ENCODE results near the gene PODXL2.
"Not testable (repeated sequence)": the region's sequence is repeated elsewhere in the genome, so short reads cannot be mapped to it uniquely, and the experiment has no call there.

Gene PODXL2

GRCh38 chr3:127604546-127605165 lies 24.3 kb upstream of the PODXL2 start:
- no peak for DNase-seq

GRCh38 chr3:127605547-127605946 lies 23.4 kb upstream of the PODXL2 start:
- not testable (repeated sequence) for DNase-seq

GRCh38 chr3:127606086-127606805 lies 22.7 kb upstream of the PODXL2 start:
- DNase-seq: no peak

- no peak for DNase-seq
Measured at GRCh38 chr3:127606981-127607595, 21.9 kb upstream of the PODXL2 start.

- no peak for DNase-seq
Measured at GRCh38 chr3:127607675-127608361, 21.2 kb upstream of the PODXL2 start.

- peak in 1 of 56 donors; percentile 13 for DNase-seq
Measured at GRCh38 chr3:127608362-127608718, 20.6 kb upstream of the PODXL2 start.

- DNase-seq: no peak
Measured at GRCh38 chr3:127610105-127610504, 18.9 kb upstream of the PODXL2 start.

DNA sequence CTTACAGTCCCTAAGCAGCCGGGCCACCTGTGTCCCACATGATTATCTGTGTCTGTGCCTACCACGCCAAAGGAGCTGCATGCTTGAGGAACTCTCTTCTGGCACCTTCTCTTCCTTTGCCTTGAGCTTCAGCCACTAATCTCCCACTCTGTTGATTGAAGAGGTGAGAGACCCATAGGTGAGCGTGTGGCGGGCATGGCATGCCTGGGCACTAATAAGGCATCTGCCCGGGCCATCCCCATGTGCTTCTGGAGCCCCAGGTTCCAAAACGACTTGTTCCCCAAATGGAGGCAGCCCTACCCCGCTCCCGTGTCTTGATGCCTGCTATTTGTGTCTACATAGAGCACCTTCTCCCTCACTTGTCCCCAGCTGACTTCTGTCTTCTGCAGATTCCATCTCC lies 17.7 kb upstream of the PODXL2 start:
- DNase-seq: no peak

- DNase-seq: no peak
Measured at GRCh38 chr3:127612966-127613365, 16.0 kb upstream of the PODXL2 start.

DNA sequence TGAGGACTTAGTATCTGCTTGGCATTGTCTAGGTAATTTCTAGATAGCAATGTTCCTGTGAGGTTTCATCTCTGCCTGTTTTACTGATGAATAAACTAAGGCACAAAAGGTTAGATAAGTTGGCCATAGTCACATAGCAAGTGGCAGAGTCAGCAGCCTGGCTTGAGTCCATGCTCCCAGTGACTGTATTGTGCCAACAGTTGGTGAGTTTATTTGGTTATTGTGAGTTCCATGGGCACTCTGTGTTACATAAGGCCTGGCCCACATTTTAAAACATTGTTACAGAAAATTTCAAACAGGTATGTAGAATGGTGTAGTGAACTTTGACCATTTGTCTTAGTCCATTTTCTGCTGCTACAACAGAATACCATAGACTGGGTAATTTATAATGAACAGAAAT lies 15.6 kb upstream of the PODXL2 start:
- DNase-seq: no peak

DNA sequence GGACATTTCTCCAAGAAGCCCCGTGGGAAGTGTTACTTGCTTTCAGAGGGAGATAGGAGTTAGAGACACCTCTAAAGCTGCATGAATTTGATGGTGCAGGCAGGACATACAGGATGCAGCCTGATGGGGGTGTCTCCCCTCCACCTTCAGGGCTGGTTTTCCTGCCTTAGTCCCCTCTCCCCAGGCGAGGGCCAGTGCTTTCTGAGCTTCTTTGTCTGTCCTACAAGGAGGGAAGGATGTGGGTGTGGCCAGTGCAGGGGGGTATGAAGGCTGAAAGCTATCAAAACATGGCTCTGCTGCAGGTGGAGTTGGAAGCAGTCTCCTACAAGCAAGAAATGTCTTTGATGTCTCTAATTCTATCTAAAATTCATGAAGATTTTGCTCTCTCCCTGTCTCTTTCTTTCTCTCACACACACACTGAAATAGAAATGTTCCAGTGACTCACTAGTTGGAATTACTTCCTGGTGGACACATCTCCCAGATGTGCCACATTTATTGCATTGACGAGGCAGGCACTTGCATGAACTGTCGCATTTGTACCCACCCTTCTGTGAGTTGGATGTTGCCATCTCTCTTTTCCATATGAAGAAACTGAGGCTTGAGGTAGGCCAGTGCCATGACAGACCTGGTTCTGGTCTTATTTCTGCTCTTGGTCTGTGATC lies 13.9 kb upstream of the PODXL2 start:
- no peak for DNase-seq

DNA sequence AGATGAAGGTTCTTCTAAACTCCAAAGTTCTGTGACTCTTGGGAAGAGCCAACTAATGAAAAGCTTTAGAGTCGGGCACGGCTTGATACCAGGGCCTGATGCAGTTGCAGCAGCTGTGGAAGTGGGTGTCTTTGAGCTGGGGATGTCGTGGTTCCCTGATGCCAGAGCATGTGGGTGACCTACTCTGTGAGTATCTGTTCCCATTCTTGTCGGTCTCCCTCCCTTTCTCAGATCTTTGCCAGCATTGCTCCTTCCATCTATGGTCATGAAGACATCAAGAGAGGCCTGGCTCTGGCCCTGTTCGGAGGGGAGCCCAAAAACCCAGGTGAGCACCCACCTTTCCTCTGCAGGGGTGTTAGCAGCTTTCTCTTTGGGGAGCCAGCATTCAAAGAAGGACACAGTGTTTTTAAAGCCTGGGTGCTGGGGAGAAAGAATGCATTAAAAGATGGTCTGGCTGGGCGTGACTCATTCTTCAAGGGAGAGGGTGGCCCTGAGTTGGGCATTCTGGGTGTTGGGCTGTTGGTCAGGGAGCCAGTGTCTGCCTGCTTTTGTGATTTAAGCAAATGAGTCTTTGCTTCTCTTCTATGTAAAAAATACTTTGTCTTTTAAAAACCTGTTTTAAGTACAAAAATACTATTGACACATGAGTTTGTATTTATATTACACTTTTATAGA lies 13.2 kb upstream of the PODXL2 start:
- DNase-seq: no peak

DNA sequence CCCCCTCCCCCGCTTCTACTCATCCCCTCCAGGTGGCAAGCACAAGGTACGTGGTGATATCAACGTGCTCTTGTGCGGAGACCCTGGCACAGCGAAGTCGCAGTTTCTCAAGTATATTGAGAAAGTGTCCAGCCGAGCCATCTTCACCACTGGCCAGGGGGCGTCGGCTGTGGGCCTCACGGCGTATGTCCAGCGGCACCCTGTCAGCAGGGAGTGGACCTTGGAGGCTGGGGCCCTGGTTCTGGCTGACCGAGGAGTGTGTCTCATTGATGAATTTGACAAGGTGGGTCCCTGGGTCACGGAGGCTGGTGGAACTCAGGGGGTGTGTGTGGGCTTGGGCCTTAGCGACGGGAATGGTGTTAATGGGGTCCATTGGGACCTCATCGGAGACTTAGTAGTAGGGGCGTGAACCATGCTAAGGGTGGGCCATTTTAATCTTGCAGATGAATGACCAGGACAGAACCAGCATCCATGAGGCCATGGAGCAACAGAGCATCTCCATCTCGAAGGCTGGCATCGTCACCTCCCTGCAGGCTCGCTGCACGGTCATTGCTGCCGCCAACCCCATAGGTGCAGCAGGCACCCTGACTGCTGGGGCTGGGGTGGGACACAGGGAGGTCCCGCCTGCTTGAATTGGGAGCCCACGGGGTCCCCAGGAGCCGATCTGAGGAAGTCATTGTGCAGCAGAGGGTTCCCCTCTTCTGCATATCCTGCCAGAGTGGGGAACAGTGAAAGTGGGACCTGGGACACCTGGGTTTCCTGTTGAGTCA lies 12.0 kb upstream of the PODXL2 start:
- no peak for DNase-seq

DNA sequence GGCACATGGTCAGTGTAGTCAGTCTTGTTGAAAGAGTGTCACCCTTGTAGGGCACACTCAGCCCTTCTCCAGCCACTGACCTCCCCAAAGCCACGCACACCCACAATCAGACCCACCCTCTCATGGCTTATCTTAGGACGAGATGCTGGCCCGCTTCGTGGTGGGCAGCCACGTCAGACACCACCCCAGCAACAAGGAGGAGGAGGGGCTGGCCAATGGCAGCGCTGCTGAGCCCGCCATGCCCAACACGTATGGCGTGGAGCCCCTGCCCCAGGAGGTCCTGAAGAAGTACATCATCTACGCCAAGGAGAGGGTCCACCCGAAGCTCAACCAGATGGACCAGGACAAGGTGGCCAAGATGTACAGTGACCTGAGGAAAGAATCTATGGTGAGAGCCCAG lies 10.1 kb upstream of the PODXL2 start:
- no peak for DNase-seq

GRCh38 chr3:127620637-127621375 lies 8.2 kb upstream of the PODXL2 start:
- DNase-seq: no peak

- DNase-seq: no peak
Measured at GRCh38 chr3:127622031-127622430, 7.0 kb upstream of the PODXL2 start.

DNA sequence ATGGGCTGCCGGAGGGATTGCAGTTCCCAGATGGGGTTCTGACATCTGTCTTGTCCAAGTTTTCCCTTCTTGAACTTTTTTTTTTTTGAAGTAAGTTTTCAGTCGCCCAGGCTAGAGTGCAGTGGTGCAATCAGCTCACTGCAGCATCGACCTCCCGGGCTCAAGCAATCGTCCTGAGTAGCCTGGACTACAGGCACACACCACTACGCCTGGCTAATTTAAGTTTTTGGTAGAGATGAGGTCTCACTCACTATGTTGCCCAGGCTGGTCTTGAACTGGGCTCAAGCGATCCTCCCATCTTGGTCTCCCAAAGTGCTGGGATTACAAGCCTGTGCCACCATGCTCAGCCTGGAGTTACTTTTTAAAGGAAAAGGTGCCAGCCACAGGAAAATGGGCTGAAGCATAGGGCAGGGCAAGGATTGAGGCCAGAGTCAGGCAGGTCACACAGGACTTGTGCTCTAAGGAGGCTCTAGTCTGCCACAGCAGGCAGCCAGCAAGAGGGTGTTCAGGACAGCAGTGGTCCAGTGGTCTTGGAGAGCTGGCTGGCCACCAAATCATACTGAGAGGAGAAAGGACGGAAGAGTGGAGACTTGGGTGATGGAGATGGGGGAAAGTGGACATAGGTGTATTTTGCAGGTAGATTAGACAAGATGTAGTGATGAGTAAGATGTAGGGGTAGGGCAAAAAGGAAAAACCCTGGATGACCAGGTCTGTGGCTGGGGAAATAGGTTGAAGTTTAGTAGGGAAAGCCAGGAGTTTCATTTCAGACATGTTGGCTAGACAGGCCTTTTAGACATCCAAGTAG lies 6.0 kb upstream of the PODXL2 start:
- DNase-seq: no peak

DNA sequence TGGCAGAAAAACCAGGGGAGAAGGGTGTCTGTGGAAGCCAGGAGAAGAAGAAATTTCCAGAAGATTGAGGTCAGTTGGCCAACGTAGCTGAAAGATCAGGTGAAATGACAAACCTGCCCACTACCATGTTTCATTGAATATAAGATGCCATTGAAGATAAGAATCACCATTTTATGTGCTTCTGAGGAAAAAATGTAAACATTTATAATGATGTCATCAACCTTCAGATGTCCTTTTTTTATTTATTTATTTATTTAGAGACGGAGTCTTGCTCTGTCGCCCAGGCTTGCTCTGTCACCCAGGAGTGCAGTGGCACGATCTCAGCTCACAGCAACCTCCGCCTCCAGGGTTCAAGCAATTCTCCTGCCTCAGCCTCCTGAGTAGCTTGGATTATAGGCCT lies 4.9 kb upstream of the PODXL2 start:
- DNase-seq: no peak

GRCh38 chr3:127625821-127626220 lies 3.2 kb upstream of the PODXL2 start:
- no peak for DNase-seq
